ENCODE measurements around the gene TBC1D8. TPM values are rescaled to one million over a fixed set of nuclear protein-coding genes. Genes with fewer than 3 reads are reported as not detected.

The TBC1D8 gene
- total RNA-seq, 1 experiment from 2014 or later = 139 TPM

DNA sequence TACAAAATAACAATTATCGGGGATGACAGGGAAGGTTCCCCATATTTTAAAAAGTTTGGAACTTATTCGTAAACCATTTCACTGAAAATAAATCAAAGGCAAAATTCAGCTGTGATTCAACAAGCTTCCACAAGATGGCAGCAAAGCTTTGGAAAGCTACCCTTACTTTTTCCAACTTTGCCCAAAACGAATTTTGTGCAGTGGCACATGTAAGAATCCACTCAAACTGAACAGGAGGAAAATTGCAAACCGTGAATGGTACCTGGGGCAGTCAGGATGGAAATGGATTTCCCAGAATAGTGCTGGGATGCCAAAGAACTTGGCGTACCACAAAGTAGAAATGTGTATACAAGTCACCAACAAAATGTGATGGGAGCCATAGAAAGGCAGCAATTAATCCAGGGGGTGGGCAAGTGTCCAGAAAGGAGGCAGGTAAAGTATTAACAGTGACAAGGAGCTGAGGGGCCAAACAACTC is 138.4 kb downstream of the TBC1D8 start:
- peaks cover 30% of the 10 kb centered on the region for H3K36me3 ChIP-seq (ENCODE audit: control insufficient read depth, insufficient read depth, low read length)
- intact Hi-C loops (cut with micrococcal nuclease; ENCODE audit: unreplicated experiment) (loop anchor here (2.0 kb wide), 2 partner anchors 140 to 192 kb away; no protein-coding TSS in a partner anchor), in situ Hi-C loops (cut with HindIII; ENCODE audit: low pct_unique_long_range_greater_than_20kb, low sequenced_read_pairs) (no loop called here)
- POLR2A ChIA-PET = interaction anchor here (0.6 kb wide), 1 partner anchor 131 kb away, joined by 7 read pairs; no protein-coding TSS in a partner anchor
- H3K4me1 ChIP-seq (ENCODE audit: control insufficient read depth, insufficient read depth, low read length) = peaks cover 40% of the 10 kb centered on the region
- no peak for DNase-seq (ENCODE audit: low read depth, low spot score)
- H3K27me3 ChIP-seq (ENCODE audit: control insufficient read depth, insufficient read depth, low read length) = no peaks in the 10 kb centered on the region
- CTCF ChIA-PET = interaction anchor here (0.7 to 1.5 kb wide), 3 partner anchors 140 to 1652 kb away, joined by 3 to 9 read pairs (median 8); no protein-coding TSS in a partner anchor
- BruUV-seq (replicated peaks) = no TSS peak
- TF ChIP-seq, protein P1, sequence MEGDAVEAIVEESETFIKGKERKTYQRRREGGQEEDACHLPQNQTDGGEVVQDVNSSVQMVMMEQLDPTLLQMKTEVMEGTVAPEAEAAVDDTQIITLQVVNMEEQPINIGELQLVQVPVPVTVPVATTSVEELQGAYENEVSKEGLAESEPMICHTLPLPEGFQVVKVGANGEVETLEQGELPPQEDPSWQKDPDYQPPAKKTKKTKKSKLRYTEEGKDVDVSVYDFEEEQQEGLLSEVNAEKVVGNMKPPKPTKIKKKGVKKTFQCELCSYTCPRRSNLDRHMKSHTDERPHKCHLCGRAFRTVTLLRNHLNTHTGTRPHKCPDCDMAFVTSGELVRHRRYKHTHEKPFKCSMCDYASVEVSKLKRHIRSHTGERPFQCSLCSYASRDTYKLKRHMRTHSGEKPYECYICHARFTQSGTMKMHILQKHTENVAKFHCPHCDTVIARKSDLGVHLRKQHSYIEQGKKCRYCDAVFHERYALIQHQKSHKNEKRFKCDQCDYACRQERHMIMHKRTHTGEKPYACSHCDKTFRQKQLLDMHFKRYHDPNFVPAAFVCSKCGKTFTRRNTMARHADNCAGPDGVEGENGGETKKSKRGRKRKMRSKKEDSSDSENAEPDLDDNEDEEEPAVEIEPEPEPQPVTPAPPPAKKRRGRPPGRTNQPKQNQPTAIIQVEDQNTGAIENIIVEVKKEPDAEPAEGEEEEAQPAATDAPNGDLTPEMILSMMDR (IDR thresholded peaks at IDR 0.05) = peak; percentile 85
- TF ChIP-seq SIN3A (IDR thresholded peaks at IDR 0.05; ENCODE audit: borderline replicate concordance, insufficient read depth, low read depth, low read length) = no peak
- no peak for ATAC-seq
- no peak overlapping the region for H3K4me3 ChIP-seq (ENCODE audit: low read depth in 2 of 2, low read length in 2 of 2)
- no peaks in the 10 kb centered on the region for H3K9me3 ChIP-seq (ENCODE audit: control insufficient read depth, insufficient read depth, low read depth, low read length)
- peak overlapping the region; percentile 44; the same call in 1 of the 2 replicates for H3K27ac ChIP-seq (ENCODE audit: low read length)

DNA sequence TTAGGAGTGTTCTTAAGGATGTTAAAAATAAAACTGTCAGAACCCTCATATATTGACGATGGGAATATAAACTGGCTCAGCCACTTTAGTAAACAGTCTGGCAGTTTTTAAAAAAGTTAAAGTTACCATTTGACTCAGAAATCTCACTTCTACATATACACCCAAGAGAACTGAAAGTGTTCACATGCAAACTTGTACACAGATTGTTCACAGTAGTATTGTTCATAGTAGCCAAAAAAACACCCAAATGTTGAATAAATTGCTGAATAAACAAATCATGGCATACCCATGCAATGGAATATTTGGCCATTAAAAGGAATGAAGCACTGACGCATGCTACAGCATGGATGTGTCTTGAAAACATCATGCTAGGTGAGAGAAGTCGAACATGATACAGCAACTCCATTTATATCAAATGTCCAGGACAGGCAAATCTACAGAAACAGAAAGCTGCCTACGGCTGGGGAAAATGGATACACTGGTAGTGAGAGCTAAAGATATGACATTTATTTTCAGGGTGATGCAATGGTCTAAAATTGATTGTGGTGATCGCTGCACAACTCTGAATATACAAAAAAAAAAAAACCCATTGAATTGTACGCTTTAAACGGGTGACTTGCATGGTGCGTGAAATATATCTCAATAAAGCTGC is 139.0 kb downstream of the TBC1D8 start:
- no peak for ATAC-seq
- no peak overlapping the region for H3K4me3 ChIP-seq (ENCODE audit: low read depth in 2 of 2, low read length in 2 of 2)
- DNase-seq (ENCODE audit: low read depth, low spot score) = no peak
- peak overlapping the region; percentile 41; the same call in 1 of the 2 replicates for H3K27ac ChIP-seq (ENCODE audit: low read length)
- CTCF ChIA-PET = interaction anchor here (0.7 to 1.5 kb wide), 3 partner anchors 140 to 1652 kb away, joined by 3 to 9 read pairs (median 8); no protein-coding TSS in a partner anchor
- in situ Hi-C loops (cut with HindIII; ENCODE audit: low pct_unique_long_range_greater_than_20kb, low sequenced_read_pairs) (no loop called here), intact Hi-C loops (cut with micrococcal nuclease; ENCODE audit: unreplicated experiment) (loop anchor here (2.0 kb wide), 2 partner anchors 141 to 193 kb away; no protein-coding TSS in a partner anchor)
- no peaks in the 10 kb centered on the region for H3K9me3 ChIP-seq (ENCODE audit: control insufficient read depth, insufficient read depth, low read depth, low read length)
- no peaks in the 10 kb centered on the region for H3K27me3 ChIP-seq (ENCODE audit: control insufficient read depth, insufficient read depth, low read length)
- peaks cover 27% of the 10 kb centered on the region for H3K36me3 ChIP-seq (ENCODE audit: control insufficient read depth, insufficient read depth, low read length)
- H3K4me1 ChIP-seq (ENCODE audit: control insufficient read depth, insufficient read depth, low read length) = peaks cover 46% of the 10 kb centered on the region
- no peak for TF ChIP-seq POLR2AphosphoS5 (IDR thresholded peaks at IDR 0.05; ENCODE audit: low read depth, low read length)
- no TSS peak for BruUV-seq (replicated peaks)
- POLR2A ChIA-PET = no interaction called here

DNA sequence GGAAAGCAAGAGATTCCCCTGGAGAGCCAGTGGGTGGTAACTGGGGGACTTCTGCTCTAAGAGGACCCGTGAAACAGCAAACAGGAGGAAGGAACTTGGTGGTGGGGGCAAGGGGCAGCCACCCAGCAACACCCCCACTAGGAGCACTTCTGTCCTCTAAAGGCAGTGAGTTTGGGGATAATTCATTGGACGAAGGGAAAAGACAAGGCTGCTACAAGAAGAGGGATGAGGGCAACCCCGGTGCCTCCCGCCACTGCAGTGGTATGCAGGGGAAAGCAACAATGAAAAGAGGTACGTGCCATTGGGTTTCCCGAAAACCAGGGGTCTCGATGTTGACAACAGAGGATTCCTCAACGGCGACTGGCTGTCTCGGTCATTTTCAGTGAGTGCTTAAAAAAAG is 140.0 kb downstream of the TBC1D8 start:
- Histone ChIP-seq H3K4me1 (ENCODE audit: control insufficient read depth, insufficient read depth, low read length) (peaks cover 56% of the 10 kb centered on the region), H3K9me3 (ENCODE audit: control insufficient read depth, insufficient read depth, low read depth, low read length) (no peaks in the 10 kb centered on the region), H3K27ac (ENCODE audit: low read length) (peak overlapping the region; percentile 45; the same call in 1 of the 2 replicates), H3K36me3 (ENCODE audit: control insufficient read depth, insufficient read depth, low read length) (peaks cover 30% of the 10 kb centered on the region; the same call in 1 of the 2 replicates), H3K27me3 (ENCODE audit: control insufficient read depth, insufficient read depth, low read length) (no peaks in the 10 kb centered on the region), H3K4me3 (ENCODE audit: low read depth in 2 of 2, low read length in 2 of 2) (no peak overlapping the region)
- intact Hi-C loops (cut with micrococcal nuclease; ENCODE audit: unreplicated experiment) = no loop called here
- BruUV-seq (replicated peaks) = no TSS peak
- in situ Hi-C loops (cut with HindIII; ENCODE audit: low pct_unique_long_range_greater_than_20kb, low sequenced_read_pairs) = no loop called here
- ChIA-PET POLR2A (no interaction called here), CTCF (no interaction called here)
- no peak for DNase-seq (ENCODE audit: low read depth, low spot score)
- no peak for ATAC-seq
- TF ChIP-seq POLR2AphosphoS5 (IDR thresholded peaks at IDR 0.05; ENCODE audit: low read depth, low read length) (peak; percentile 38; the same call in 1 of the 2 replicates), TCF7L2 (IDR thresholded peaks at IDR 0.05; ENCODE audit: low read depth, low read length) (no peak)

Measured in Panc1 (cell line).